ENCODE data around the gene AP3B1. TPM values are rescaled to one million over a fixed set of nuclear protein-coding genes. Genes with fewer than 3 reads are reported as not detected.

The AP3B1 gene
- total RNA-seq, 1 experiment from 2014 or later = 41.8 TPM

DNA sequence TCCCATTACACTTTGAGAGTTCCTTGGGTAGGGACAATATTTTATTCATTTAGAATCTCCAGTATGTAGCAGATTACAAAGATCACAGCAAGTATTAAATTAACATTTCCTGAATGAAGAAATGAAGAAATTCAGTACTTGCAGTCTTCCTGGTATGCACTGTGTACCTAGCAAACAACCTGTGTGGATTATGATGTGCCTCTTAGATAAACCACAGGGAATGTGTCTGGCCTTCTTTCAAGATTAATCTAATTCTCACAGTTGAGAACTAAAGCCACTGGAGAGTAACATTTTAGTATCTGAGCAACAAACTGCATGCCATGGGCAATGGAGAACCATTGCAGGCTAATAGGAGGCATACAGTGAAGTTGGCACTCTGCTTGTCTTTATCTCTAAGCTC lies 199.4 kb downstream of the AP3B1 start:
- H3K4ac ChIP-seq (ENCODE audit: low read depth, low read length) = no peak overlapping the region
- no peaks in the 10 kb centered on the region for H3K27me3 ChIP-seq (ENCODE audit: insufficient read depth, low read length)
- H3K9me3 Mint-ChIP-seq = peaks cover 20 to 24% of the 10 kb centered on the region in 2 experiments
- H4K8ac ChIP-seq (replicated peaks; ENCODE audit: insufficient read length, low read depth, low read length) = no peak overlapping the region
- H4K20me1 ChIP-seq (ENCODE audit: control insufficient read depth, insufficient read depth, insufficient read length) = no peaks in the 10 kb centered on the region
- H3T11ph ChIP-seq (ENCODE audit: low read length) = no peak overlapping the region
- no peak overlapping the region for H2BK5ac ChIP-seq (ENCODE audit: insufficient read length, low read length)
- no peak overlapping the region for H3K18ac ChIP-seq (ENCODE audit: insufficient read length, low read depth, low read length)
- H3K56ac ChIP-seq (ENCODE audit: insufficient read length, low read depth, low read length) = no peak overlapping the region
- no peak overlapping the region for H3K27ac ChIP-seq (ENCODE audit: insufficient read length, low read depth, low read length)
- TF ChIP-seq, protein P1, sequence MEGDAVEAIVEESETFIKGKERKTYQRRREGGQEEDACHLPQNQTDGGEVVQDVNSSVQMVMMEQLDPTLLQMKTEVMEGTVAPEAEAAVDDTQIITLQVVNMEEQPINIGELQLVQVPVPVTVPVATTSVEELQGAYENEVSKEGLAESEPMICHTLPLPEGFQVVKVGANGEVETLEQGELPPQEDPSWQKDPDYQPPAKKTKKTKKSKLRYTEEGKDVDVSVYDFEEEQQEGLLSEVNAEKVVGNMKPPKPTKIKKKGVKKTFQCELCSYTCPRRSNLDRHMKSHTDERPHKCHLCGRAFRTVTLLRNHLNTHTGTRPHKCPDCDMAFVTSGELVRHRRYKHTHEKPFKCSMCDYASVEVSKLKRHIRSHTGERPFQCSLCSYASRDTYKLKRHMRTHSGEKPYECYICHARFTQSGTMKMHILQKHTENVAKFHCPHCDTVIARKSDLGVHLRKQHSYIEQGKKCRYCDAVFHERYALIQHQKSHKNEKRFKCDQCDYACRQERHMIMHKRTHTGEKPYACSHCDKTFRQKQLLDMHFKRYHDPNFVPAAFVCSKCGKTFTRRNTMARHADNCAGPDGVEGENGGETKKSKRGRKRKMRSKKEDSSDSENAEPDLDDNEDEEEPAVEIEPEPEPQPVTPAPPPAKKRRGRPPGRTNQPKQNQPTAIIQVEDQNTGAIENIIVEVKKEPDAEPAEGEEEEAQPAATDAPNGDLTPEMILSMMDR (conservative IDR thresholded peaks at IDR 0.05) = no peak
- no peaks in the 10 kb centered on the region for H3K4me1 Mint-ChIP-seq
- no peaks in the 10 kb centered on the region for H3K9me3 ChIP-seq (ENCODE audit: control insufficient read depth, low read depth, low read length)
- no peaks in the 10 kb centered on the region for H3K79me1 ChIP-seq (ENCODE audit: insufficient read depth, low read depth, low read length, poor library complexity, severe bottlenecking)
- H4K5ac ChIP-seq (ENCODE audit: insufficient read length, low read depth, low read length) = no peak overlapping the region
- H2AK5ac ChIP-seq (ENCODE audit: insufficient read length, low read length) = no peak overlapping the region
- no peak overlapping the region for H2BK12ac ChIP-seq (ENCODE audit: insufficient read length, low read depth, low read length)
- no peak overlapping the region for H3K9ac ChIP-seq (ENCODE audit: extremely low read depth, insufficient read length, low read length)
- no peak overlapping the region for H3K4me2 ChIP-seq (ENCODE audit: insufficient read depth, insufficient read length, low read length)
- H3K27ac Mint-ChIP-seq = no peak overlapping the region
- no peaks in the 10 kb centered on the region for H3K27me3 Mint-ChIP-seq (ENCODE audit: low read depth)
- no peak overlapping the region for H3K4me3 Mint-ChIP-seq
- no peak overlapping the region for H2BK120ac ChIP-seq (ENCODE audit: low read depth, low read length, poor library complexity, severe bottlenecking)
- no peak overlapping the region for H4K91ac ChIP-seq (ENCODE audit: insufficient read length, low read depth, low read length)
- DNase-seq = no peak
- H3K36me3 Mint-ChIP-seq (ENCODE audit: insufficient read depth in 1 of 3, low read depth in 3 of 3) = peaks cover 33 to 50% (median 42%) of the 10 kb centered on the region in 3 experiments
- no peak overlapping the region for H2BK15ac ChIP-seq (ENCODE audit: low read depth, low read length)
- no peak overlapping the region for H3K14ac ChIP-seq (ENCODE audit: insufficient read depth, low read length)
- H3K4me1 ChIP-seq (ENCODE audit: insufficient read depth, low read length) = no peaks in the 10 kb centered on the region
- no peak overlapping the region for H2BK20ac ChIP-seq (ENCODE audit: low read depth, low read length, poor library complexity, severe bottlenecking)
- H3K79me2 ChIP-seq (ENCODE audit: insufficient read depth, low read length) = no peaks in the 10 kb centered on the region
- H2AFZ ChIP-seq (ENCODE audit: low read length) = no peak overlapping the region
- no peak overlapping the region for H3K23ac ChIP-seq (ENCODE audit: insufficient read length, low read depth, low read length)
- no peaks in the 10 kb centered on the region for H3K23me2 ChIP-seq (ENCODE audit: insufficient read length, low read depth, low read length, poor library complexity, severe bottlenecking)

Measured in H9 (cell line).